Ureter (tissue), 1 donor: ENCODE data around the gene SYT2. TPM values are rescaled to one million over a fixed set of nuclear protein-coding genes. Genes with fewer than 3 reads are reported as not detected.
"Not testable (repeated sequence)": the region's sequence is repeated elsewhere in the genome, so short reads cannot be mapped to it uniquely, and the experiment has no call there.

Experiments used
- DNase-seq: peaks from one replicate; pipeline ENCODE4 v3.0.0-alpha.2; 2020; ENCODE audit warnings: low spot score
- total RNA-seq: library from RNA; stranded (reverse); gene quantifications from one replicate; pipeline ENCODE4 v1.2.4, GENCODE V29; 2023
- donor health status: DM: yes; HTN: yes; CAD: no.

Gene SYT2
- total RNA-seq, 1 donor from 2014 or later = not detected

GRCh38 chr1:202572867-202573266, 137.4 kb downstream of the SYT2 start:
- no peak for DNase-seq

DNA sequence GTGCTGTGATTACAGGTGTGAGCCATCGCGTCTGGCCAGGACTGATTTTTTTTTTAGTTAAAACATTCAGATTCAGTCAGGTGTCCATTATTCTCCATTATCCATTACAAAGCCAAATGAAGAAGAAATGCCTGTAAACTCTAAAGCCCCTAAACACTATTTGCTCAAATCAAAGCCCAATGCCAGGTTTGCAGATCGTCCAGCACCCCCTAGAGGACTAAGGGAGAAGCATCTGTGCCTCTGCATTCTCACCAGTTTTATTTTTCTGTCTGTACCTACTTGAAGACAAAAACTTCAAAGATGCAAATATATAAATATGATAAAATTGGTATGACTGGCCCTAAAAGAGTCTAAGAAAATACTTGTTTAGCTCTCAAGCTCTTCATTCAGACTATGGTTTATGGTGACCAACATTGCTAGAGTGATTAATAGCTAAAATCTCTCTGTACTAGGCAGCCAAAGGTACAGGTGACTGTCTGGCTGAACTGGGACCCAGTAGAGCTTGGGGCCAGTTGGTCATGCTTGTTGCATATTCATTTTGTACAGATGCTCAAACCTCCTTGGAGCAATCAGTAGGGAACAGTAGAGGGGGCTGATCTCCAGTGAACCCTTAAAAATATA, 138.4 kb downstream of the SYT2 start:
- no peak for DNase-seq

GRCh38 chr1:202569393-202570322, 140.6 kb downstream of the SYT2 start:
- no peak for DNase-seq

DNA sequence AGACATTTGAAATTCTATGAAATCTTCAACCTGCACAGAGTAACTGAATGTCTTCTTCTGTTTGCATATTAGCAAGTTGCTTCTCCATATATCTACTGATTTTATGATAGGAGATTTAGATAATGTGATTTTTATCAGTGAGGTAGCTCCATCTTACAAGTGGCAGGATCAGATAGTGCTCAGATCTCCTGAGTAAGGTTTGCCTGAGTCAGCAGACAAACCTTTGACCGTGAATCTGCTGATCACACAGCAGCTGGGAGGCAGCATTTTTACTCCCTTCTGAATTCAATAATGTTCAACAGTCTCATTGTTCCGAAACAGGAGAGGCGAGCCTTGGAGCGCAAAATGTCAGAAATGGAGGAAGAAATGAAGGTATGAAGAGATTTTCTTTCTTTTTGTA, 141.4 kb downstream of the SYT2 start:
- DNase-seq = no peak

DNA sequence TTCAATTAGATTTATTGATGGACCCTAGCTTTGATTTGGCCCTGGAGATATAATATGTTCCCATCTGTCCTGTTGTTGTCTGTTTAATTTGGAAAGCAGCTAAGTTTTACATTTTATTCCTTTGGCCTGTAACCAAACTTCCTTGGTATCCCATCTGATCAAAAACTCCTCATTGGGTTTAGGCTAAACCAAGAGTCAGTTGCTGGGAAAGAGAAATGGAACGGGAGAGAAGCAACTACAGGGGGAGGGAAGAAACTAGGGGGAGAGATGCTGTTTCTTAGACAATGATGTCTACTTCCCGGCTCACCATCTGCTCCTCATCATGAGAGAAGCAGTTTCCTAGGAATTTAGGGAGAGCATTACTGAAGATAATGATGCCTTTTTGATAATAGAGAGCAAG, 141.8 kb downstream of the SYT2 start:
- DNase-seq = no peak

GRCh38 chr1:202567738-202568137, 142.5 kb downstream of the SYT2 start:
- no peak for DNase-seq

- no peak for DNase-seq
These were observed 144.2 kb downstream of the SYT2 start for GRCh38 chr1:202565890-202566602.

DNA sequence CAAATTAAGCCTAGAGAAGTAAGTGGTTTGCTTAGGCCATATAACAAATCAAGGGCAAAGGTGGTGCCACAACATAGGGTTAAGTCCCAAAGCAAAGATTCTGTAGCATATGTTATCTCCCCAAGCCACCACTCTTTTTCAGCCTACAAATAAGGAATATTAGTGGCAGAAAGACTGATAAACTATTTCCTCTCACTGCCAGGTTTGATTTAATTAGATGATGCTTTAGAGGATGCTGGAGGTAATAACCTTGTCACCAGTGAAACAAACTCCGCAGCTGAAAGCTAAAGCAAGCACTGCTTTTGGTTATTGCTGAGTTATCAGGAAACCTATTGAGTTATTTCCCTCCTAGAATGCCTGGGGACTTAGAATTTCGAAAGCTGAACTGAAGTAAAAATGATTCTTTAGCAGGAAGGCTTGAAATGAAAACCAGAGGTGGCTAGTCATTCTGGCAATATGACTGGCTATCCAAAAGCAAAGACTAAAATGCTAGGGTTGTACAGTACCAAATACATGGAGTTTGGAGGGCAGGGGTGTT, 145.2 kb downstream of the SYT2 start:
- DNase-seq = no peak

GRCh38 chr1:202563818-202564217, 146.4 kb downstream of the SYT2 start:
- no peak for DNase-seq

DNA sequence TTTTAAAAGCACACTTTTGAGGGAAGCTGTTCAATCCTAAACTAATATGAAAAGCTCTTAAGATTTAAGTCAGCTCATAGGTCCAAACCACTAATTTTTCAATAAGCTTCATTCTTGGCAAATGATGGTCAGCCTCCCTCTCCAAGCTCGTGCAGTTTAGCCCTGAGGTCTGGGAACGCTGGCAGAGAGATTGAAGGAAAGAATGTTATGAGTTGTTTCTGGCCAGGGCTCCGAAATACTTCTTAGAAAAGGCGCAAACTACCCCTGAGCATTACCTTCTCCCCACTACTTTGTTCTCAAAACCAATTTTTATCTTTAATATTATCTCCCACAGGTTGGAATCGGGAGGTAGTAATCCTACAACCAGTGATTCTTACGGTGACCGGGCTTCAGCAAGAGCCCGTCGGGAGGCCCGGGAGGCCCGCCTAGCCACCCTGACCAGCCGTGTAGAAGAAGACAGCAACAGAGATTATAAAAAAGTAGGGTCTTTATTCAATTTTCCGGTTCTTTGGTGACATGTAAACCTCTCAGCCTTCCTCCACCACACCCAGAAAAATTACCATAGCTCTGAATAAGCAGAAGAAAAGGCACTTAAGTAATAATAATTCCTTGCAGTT, 147.7 kb downstream of the SYT2 start:
- no peak for DNase-seq

DNA sequence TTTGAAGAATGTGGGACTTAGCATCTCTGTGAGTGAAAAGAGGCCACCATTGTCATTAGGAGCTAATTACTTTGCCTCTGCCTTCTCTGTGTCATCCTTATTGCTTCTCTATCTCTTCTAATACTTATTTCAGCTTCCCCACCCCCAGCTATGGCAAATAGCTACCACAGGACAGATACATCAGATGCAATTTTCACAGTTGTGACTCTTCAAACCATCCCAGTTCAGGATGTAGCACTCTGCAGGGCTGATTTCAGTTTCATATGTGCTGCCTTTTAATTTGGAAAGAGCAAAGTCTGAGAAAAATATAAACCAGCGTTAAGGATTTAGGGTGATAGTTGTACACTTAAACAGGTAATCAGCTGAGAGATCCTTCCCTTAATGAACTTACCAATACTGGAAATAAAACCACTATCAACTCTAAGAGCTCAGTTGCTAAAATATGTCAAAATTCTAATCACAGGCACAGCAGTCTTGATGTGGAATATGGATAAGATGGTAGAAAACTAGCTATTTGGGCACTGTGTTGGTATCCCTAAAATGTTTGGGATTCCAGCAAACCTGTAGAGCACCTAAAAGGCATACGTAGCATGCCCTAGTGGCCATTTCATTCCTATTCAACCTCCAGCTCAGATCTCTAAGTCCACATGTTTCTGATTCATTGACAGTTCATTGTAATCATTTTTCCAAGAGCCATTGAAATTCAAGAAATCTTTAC, 148.4 kb downstream of the SYT2 start:
- no peak for DNase-seq

DNA sequence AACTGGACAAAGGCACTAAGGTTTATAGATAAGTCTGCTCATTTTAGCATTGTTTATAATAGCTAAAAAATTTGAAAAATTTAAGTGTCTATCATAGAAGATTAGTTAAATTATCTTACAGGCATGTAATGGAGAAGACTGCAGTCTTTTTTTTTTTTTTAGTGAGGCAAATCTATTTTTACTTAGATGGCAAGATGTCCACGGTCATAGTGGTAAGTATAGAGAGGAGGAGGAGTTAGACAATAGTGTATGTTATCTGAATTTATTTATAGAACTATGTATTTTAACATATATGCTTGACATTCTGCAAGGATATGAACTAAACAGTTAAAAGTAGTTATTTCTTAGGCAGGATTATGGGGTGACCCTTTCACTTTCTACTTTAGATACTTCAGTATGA, 149.0 kb downstream of the SYT2 start:
- DNase-seq = no peak

DNA sequence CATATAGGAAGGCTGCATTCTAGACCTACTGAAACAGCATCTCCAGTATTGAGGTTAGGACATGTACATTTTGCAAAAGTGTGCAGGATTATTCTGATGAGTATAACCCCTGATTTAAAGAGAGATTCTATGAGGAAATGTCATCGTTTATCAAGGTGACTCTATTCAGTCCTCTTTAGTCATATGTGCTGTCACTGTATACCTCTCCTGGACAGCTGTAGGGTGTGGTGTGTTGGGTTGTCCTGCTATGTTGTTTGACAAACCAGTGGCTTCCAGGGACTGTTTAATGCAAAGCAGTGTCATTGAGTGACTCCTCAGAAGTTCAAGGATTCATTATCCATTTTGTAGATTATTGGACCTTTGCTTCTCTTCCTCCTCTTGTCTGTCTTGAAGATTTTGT, 152.6 kb downstream of the SYT2 start:
- not testable (repeated sequence) for DNase-seq

DNA sequence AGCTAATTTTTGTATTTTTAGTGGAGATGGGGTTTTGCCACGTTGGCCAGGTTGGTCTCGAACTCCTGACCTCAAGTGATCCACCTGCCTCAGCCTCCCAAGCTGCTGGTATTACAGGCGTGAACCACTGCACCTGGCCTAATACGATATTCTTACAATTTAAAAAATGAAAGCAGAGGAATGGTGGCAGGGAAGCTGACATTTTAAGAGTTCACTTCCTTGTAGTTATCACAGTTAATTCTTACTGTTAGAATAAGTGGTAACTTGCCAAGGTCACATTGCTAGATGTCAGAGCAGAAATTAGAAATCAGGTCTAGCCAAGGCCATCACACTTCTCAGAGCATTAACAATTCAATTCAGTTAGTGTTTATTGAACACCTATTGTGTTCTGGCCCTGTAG, 154.2 kb downstream of the SYT2 start:
- not testable (repeated sequence) for DNase-seq

DNA sequence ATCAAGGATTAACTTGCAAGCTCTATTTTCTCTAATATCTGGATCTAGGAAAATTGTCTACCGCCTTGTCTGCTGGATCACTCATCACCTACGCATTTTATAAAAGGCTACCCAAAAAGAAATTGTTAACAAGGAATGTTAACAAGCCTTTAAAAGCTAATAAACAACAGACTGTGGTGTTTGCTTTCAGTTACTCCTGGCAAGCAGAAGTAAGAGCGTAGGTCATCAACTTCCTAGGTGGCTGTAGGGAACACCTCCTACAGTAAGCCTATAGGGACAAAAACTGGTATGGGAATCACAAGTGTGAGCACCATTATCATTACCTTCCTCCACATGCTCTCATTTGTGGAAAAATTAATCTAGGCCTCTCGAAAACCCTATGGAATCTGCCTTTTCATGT, 155.6 kb downstream of the SYT2 start:
- DNase-seq = not testable (repeated sequence)

- DNase-seq = no peak
These were observed 156.7 kb downstream of the SYT2 start for GRCh38 chr1:202553560-202554038.

- not testable (repeated sequence) for DNase-seq
These were observed 157.2 kb downstream of the SYT2 start for GRCh38 chr1:202553078-202553477.

- not testable (repeated sequence) for DNase-seq
These were observed 157.6 kb downstream of the SYT2 start for GRCh38 chr1:202552615-202553014.

- no peak for DNase-seq
These were observed 158.6 kb downstream of the SYT2 start for GRCh38 chr1:202551683-202552082.

DNA sequence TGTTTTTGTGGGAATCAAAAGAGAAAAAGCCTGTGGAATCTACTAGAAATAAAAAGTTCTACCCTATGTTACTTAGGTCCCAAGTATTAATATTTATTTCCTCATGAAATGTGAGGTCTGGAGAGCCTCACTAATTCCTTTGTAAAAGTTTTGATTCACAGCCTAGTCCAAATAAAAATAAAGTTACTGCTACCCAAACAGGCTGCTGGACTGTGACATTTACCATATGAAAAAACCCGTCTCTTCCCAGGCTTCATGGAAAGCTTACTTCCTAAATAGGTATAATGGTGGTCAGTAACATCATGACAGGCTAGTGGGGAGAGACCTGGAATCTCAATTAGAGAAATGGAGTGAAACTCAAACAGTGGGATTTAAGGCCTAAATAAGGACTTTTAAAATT, 160.2 kb downstream of the SYT2 start:
- not testable (repeated sequence) for DNase-seq

DNA sequence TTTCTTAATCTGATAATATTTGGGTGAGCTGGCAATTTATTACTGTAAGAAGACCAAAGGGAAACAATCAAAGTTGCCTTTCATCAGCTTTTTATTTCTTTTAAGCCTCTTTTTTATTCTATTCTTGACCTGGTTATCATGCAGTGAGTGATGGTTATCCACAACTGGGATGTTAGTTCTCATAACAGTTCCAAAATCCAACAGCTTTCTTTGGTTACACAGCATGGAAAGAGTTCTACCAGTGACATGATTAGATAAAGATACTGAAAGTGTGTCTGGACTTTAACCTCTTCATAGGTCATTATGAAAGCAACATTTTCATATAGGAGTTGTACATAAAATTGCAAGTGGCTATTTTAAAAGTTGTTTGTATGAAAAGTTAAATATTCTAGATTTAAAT, 163.0 kb downstream of the SYT2 start:
- DNase-seq = no peak
